ENCODE data around the gene CD7.

GRCh38 chr17:82281502-82282238 is 35.7 kb downstream of the CD7 start:
- TF ChIP-seq CTCF (IDR thresholded peaks at IDR 0.05) = no peak
- peak in 2 of 3 donors; percentile 51 to 63 for TF ChIP-seq POLR2A (IDR thresholded peaks at IDR 0.05)

All from body of pancreas (tissue), 4 donors.